GM13977 (cell line): ENCODE results near the gene BFSP2.
A peak's percentile ranks its signal among the peaks of the same experiment; 100 is the strongest.
"Not testable (repeated sequence)": the region's sequence is repeated elsewhere in the genome, so short reads cannot be mapped to it uniquely, and the experiment has no call there.

Experiments
- DNase-seq: peaks from one replicate; pipeline ENCODE4 v3.0.0; 2012; ENCODE audit warnings: low spot score
- CTCF ChIP-seq: IDR thresholded peaks from 2 replicates; pipeline ENCODE4 v1.5.1; 2012; ENCODE audit warnings: mild to moderate bottlenecking, control low read depth; ENCODE audit not compliant: insufficient read depth; ENCODE audit errors: extremely low read depth, missing control alignments
- in situ Hi-C: fragments of 300-500 bp; cut with MboI; formaldehyde crosslinking; loops from one replicate; pipeline ENCODE4 v1.12.0; 2022; ENCODE audit warnings: low sequenced_read_pairs, low pct_unique_long_range_greater_than_20kb, mixed read lengths, inconsistent platforms; ENCODE audit not compliant: unreplicated experiment

Gene BFSP2

GRCh38 chr3:133472242-133472641 is 72.4 kb downstream of the BFSP2 start:
- no peak for DNase-seq
- no peak for TF ChIP-seq CTCF
- in situ Hi-C loops = loop anchor here (10.0 kb wide), 1 partner anchor 103 kb away; the partner anchor contains the start of gene CDV3

- no peak for DNase-seq
- in situ Hi-C loops = loop anchor here (10.0 kb wide), 1 partner anchor 102 kb away; the partner anchor contains the start of gene CDV3
- TF ChIP-seq CTCF = no peak
These were observed 73.0 kb downstream of the BFSP2 start for GRCh38 chr3:133472889-133473288.

- in situ Hi-C loops = loop anchor here (10.0 kb wide), 1 partner anchor 101 kb away; the partner anchor contains the start of gene CDV3
- DNase-seq = not testable (repeated sequence)
These were observed 73.8 kb downstream of the BFSP2 start for GRCh38 chr3:133473472-133474191.

GRCh38 chr3:133474251-133474801 is 74.5 kb downstream of the BFSP2 start:
- no peak for TF ChIP-seq CTCF
- in situ Hi-C loops = loop anchor here (10.0 kb wide), 1 partner anchor 100 kb away; the partner anchor contains the start of gene CDV3
- no peak for DNase-seq

- no peak for TF ChIP-seq CTCF
- in situ Hi-C loops = loop anchor here (10.0 kb wide), 1 partner anchor 100 kb away; the partner anchor contains the start of gene CDV3
- DNase-seq = no peak
These were observed 75.0 kb downstream of the BFSP2 start for GRCh38 chr3:133474817-133475216.

- peak; percentile 84 for DNase-seq
- in situ Hi-C loops = loop anchor here (10.0 kb wide), 1 partner anchor 99 kb away; the partner anchor contains the start of gene CDV3
- no peak for TF ChIP-seq CTCF
These were observed 75.6 kb downstream of the BFSP2 start for GRCh38 chr3:133475245-133476010.
